ENCODE measurements around the gene BIRC7. TPM values are rescaled to one million over a fixed set of nuclear protein-coding genes. Genes with fewer than 3 reads are reported as not detected.

The BIRC7 gene
- total and polyA plus RNA-seq, 2 donors (not counting 3 experiments of a cell fraction or from before 2014, with no cell fraction given), result not detected

DNA sequence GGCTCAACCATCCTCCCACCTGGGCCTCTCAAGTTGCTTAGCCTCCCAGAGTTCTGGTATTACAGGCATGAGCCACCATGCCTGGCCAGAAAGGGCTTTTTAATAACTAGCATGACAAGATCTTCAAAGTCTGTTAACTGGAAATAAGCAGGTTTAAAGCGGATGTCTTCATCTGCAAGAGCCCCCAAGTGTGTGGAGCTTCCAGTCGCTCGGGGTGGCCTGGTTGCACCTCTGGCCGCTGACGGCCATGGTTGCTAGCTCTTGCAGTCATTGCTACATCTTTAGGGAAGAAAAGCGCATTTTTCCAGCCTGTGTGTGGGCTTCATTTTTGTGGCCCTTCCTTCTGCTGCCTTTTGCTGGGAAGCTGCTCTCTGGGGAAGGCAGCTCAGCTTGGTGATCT is 44.7 kb downstream of the BIRC7 start:
- BruUV-seq (replicated peaks), result no TSS peak
- H3K79me2 ChIP-seq (ENCODE audit: control insufficient read depth, insufficient read depth, low read length), result peaks cover 21% of the 10 kb centered on the region

More for the DNA sequence above, 44.7 kb downstream of the BIRC7 start:
- Histone ChIP-seq H3K9me3 (replicated peaks; ENCODE audit: control insufficient read depth, insufficient read depth, low read length) (no peaks in the 10 kb centered on the region), H3K27ac (ENCODE audit: insufficient read depth, low read depth, low read length) (no peak overlapping the region), H3K36me3 (ENCODE audit: control insufficient read depth in 2 of 2, extremely low read depth in 1 of 2, insufficient read depth in 2 of 2, low read length in 2 of 2) (peaks cover 3 to 63% of the 10 kb centered on the region in 2 experiments), H3K9ac (replicated peaks; ENCODE audit: extremely low read depth, insufficient read depth, low read length) (no peak overlapping the region), H3K27me3 (ENCODE audit: control insufficient read depth in 2 of 2, insufficient read depth in 2 of 2, low read length in 2 of 2) (no peaks in the 10 kb centered on the region), H3K4me2 (ENCODE audit: insufficient read depth, low read length) (no peak overlapping the region), H3K9me1 (replicated peaks; ENCODE audit: control insufficient read depth, extremely low read depth, insufficient read depth, low read length) (no peaks in the 10 kb centered on the region), H3K4me3 (replicated peaks in 1 of 3; ENCODE audit: insufficient read depth in 1 of 3, low read depth in 1 of 3, low read length in 3 of 3) (no peak overlapping the region), H4K20me1 (replicated peaks; ENCODE audit: control insufficient read depth, extremely low read depth, insufficient read depth, low read length) (no peaks in the 10 kb centered on the region), H3K4me1 (ENCODE audit: control insufficient read depth, extremely low read depth, insufficient read depth, low read length) (no peaks in the 10 kb centered on the region), H2AFZ (ENCODE audit: low read depth, low read length) (no peak overlapping the region)
- intact Hi-C loops (cut with micrococcal nuclease), result no loop called here
- dilution Hi-C loops (cut with MboI; ENCODE audit: extremely low pct_ligation_motif_present, low sequenced_read_pairs), result no loop called here
- TF ChIP-seq POLR2AphosphoS5 (IDR thresholded peaks at IDR 0.05; ENCODE audit: insufficient read depth, low read depth, low read length) (no peak), GATA2 (IDR thresholded peaks at IDR 0.05; ENCODE audit: insufficient read depth, insufficient read length, low read depth, low read length) (no peak), MYC (IDR thresholded peaks at IDR 0.05; ENCODE audit: low read depth, low read length) (no peak), EZH2 (IDR thresholded peaks at IDR 0.05; ENCODE audit: borderline replicate concordance, low read depth, low read length, severe bottlenecking) (no peak), FOS (IDR thresholded peaks at IDR 0.05; ENCODE audit: borderline replicate concordance, insufficient read depth, low read length) (no peak), JUN (IDR thresholded peaks at IDR 0.05; ENCODE audit: borderline replicate concordance, insufficient read depth, insufficient read length, low read depth) (no peak), POLR2A (IDR thresholded peaks at IDR 0.05; ENCODE audit: low read depth, low read length) (no peak)
- TF ChIP-seq, protein P1, sequence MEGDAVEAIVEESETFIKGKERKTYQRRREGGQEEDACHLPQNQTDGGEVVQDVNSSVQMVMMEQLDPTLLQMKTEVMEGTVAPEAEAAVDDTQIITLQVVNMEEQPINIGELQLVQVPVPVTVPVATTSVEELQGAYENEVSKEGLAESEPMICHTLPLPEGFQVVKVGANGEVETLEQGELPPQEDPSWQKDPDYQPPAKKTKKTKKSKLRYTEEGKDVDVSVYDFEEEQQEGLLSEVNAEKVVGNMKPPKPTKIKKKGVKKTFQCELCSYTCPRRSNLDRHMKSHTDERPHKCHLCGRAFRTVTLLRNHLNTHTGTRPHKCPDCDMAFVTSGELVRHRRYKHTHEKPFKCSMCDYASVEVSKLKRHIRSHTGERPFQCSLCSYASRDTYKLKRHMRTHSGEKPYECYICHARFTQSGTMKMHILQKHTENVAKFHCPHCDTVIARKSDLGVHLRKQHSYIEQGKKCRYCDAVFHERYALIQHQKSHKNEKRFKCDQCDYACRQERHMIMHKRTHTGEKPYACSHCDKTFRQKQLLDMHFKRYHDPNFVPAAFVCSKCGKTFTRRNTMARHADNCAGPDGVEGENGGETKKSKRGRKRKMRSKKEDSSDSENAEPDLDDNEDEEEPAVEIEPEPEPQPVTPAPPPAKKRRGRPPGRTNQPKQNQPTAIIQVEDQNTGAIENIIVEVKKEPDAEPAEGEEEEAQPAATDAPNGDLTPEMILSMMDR (IDR thresholded peaks at IDR 0.05; ENCODE audit: extremely low read depth in 1 of 2, insufficient read depth in 1 of 2, low read depth in 1 of 2, low read length in 2 of 2), result no peak
- TF ChIP-seq, protein P2, sequence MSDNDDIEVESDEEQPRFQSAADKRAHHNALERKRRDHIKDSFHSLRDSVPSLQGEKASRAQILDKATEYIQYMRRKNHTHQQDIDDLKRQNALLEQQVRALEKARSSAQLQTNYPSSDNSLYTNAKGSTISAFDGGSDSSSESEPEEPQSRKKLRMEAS (IDR thresholded peaks at IDR 0.05; ENCODE audit: insufficient read depth, insufficient read length), result no peak
- ChIA-PET POLR2A (no interaction called here), CTCF (interaction anchor here (3.2 kb wide), 2 partner anchors 29 to 57 kb away, joined by 13 to 22 read pairs; no protein-coding TSS in a partner anchor)
- DNase-seq (ENCODE audit: low read depth, low spot score) (no peak), FAIRE-seq (no peak)

Measured in endothelial cell of umbilical vein (primary cell).